Measurements from ENCODE around the gene SNTG2. TPM values are rescaled to one million over a fixed set of nuclear protein-coding genes. Genes with fewer than 3 reads are reported as not detected.

SNTG2 gene
- total RNA-seq, 1 experiment from 2014 or later = 20.5 TPM

GRCh38 chr2:1125217-1125616 is 174.6 kb downstream of the SNTG2 start (continued):
- TF ChIP-seq ATF6 (CRISPR knock-in tag; IDR thresholded peaks at IDR 0.05) = no peak
- TF ChIP-seq USF1 (CRISPR knock-in tag; IDR thresholded peaks at IDR 0.05) = no peak
- TF ChIP-seq RORB (CRISPR knock-in tag; IDR thresholded peaks at IDR 0.05) = no peak
- TF ChIP-seq MAX (CRISPR knock-in tag; IDR thresholded peaks at IDR 0.05) = no peak
- TF ChIP-seq USF2 (CRISPR knock-in tag; IDR thresholded peaks at IDR 0.05) = no peak
- no peak for TF ChIP-seq SMAD4 (CRISPR knock-in tag; IDR thresholded peaks at IDR 0.05)
- TF ChIP-seq GRHL2 (CRISPR knock-in tag; IDR thresholded peaks at IDR 0.05; ENCODE audit: insufficient replicate concordance, severe bottlenecking) = no peak

GRCh38 chr2:1125633-1126370 is 175.2 kb downstream of the SNTG2 start:
- Mint-ChIP-seq H3K27ac (no peak overlapping the region), H3K9me3 (peaks cover 12% of the 10 kb centered on the region), H3K4me3 (no peak overlapping the region), H3K27me3 (ENCODE audit: low read depth) (no peaks in the 10 kb centered on the region), H3K4me1 (no peaks in the 10 kb centered on the region), H3K36me3 (peaks cover 5% of the 10 kb centered on the region; the same call in 1 of the 2 replicates)
- ATAC-seq (no peak), DNase-seq (ENCODE audit: low spot score) (no peak)
- ChIA-PET CTCF (interaction anchor here (0.7 to 1.5 kb wide), 2 partner anchors 14 to 15 kb away, joined by 3 read pairs; no protein-coding TSS in a partner anchor), POLR2A (no interaction called here)
- no peak for TF ChIP-seq CTCF (IDR thresholded peaks at IDR 0.05)

- H3K9me3 Mint-ChIP-seq = peaks cover 5% of the 10 kb centered on the region; the same call in 1 of the 2 replicates
- ATAC-seq (no peak), DNase-seq (ENCODE audit: low spot score) (no peak)
- no peak for TF ChIP-seq ZNF671 (CRISPR knock-in tag; IDR thresholded peaks at IDR 0.05)
- no peak for TF ChIP-seq MYBL2 (CRISPR knock-in tag; IDR thresholded peaks at IDR 0.05)
- TF ChIP-seq RORB (CRISPR knock-in tag; IDR thresholded peaks at IDR 0.05) = no peak
- no peak for TF ChIP-seq ZNF416 (CRISPR knock-in tag; IDR thresholded peaks at IDR 0.05)
- TF ChIP-seq ZNF263 (CRISPR knock-in tag; IDR thresholded peaks at IDR 0.05; ENCODE audit: low read depth) = no peak
- TF ChIP-seq PREB (CRISPR knock-in tag; IDR thresholded peaks at IDR 0.05; ENCODE audit: borderline replicate concordance) = no peak
- TF ChIP-seq NR1H2 (CRISPR knock-in tag; IDR thresholded peaks at IDR 0.05) = no peak
- TF ChIP-seq CBFB (CRISPR knock-in tag; IDR thresholded peaks at IDR 0.05; ENCODE audit: low read depth) = no peak
- TF ChIP-seq PRRX2 (CRISPR knock-in tag; IDR thresholded peaks at IDR 0.05) = no peak
- no peak for TF ChIP-seq ZNF138 (CRISPR knock-in tag; conservative IDR thresholded peaks at IDR 0.05)
- no peak for TF ChIP-seq ZNF317 (CRISPR knock-in tag; IDR thresholded peaks at IDR 0.05; ENCODE audit: borderline replicate concordance, low read depth)
- TF ChIP-seq SOX15 (CRISPR knock-in tag; IDR thresholded peaks at IDR 0.05) = no peak
- no peak for TF ChIP-seq RELA (CRISPR knock-in tag; IDR thresholded peaks at IDR 0.05; ENCODE audit: borderline replicate concordance)
- TF ChIP-seq SMAD4 (CRISPR knock-in tag; IDR thresholded peaks at IDR 0.05) = no peak
- no peak for TF ChIP-seq TP53 (CRISPR knock-in tag; IDR thresholded peaks at IDR 0.05)
- no peak for TF ChIP-seq ERG (CRISPR knock-in tag; IDR thresholded peaks at IDR 0.05)
- TF ChIP-seq NFE2L1 (CRISPR knock-in tag; IDR thresholded peaks at IDR 0.05) = no peak
- TF ChIP-seq NFYB (CRISPR knock-in tag; conservative IDR thresholded peaks at IDR 0.05; ENCODE audit: low read depth) = no peak
- no peak for TF ChIP-seq ZNF423 (CRISPR knock-in tag; IDR thresholded peaks at IDR 0.05)
- peaks cover 7% of the 10 kb centered on the region for H3K36me3 Mint-ChIP-seq
- ChIA-PET CTCF (no interaction called here), POLR2A (no interaction called here)
- H3K27ac Mint-ChIP-seq = no peak overlapping the region
- no peak overlapping the region for H3K4me3 Mint-ChIP-seq
- no peaks in the 10 kb centered on the region for H3K27me3 Mint-ChIP-seq (ENCODE audit: low read depth)
- no peaks in the 10 kb centered on the region for H3K4me1 Mint-ChIP-seq
Measured at GRCh38 chr2:1129982-1130381, 179.3 kb downstream of the SNTG2 start.
